Fibroblast of skin of left quadriceps (primary cell): Measurements from ENCODE around the gene SPAG8.

Experiments used
- DNase-seq, 2 experiments: peaks; one replicate each; pipeline ENCODE4 v3.0.0-alpha.2; 2013; ENCODE audit warnings: low read depth in 2 of 2

The SPAG8 gene

DNA sequence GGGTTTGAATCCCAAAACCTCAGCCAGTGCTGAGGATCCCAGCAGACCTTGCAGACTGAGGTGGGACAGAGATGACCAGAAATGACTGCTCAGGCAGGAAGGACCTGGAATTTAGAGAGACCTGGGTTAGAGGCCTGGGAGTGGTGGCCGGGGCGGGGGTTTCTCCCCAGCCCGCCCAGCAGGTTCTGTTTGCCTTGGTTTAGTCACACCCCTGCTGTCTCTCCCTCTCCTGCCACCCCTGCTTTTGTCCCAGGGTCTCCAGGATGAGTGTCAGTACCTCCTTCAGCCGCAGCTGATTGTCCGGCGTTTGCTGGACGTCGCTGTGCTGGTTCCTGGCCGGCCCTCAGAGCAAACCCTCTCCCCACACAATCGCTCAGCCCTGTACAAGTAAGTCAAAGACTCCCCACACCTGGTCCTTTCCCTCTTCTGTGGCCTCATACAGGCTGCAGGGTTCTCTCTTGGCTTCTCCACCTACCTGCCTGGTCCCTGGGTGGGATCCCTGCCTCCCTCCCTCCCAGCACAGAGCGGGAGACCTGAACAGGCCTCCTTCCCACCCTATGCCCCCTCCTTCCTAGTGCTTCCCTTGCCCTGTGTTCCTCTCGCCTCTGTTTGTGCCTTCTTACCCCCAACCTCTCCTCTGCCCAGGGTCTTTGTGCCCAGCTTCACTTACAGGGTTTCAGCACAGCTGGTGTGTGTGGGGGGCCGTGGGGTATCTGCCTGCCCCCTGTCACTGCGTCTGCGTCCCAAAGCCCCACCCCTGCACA, 29.0 kb upstream of the SPAG8 start:
- no peak for DNase-seq

DNA sequence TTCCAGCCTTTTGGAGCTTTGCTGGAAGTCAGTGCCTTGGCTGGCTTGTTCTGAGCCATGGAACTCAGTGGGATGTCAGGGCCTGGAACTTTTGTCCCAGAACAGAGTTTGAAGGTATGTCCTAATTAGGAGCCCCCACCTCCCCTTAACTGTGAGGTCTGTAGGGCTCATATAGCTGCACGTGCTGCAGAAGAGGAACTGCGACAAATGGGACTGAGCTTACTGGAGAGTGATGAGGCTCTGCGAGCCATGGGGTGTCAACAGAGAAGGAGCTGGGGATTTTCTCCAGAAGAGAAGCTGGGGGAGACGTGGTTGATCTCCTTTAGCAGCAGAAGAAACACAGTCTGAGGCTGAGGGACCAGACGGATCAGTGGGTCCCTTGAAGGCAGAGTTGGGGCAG, 27.9 kb upstream of the SPAG8 start:
- no peak for DNase-seq

DNA sequence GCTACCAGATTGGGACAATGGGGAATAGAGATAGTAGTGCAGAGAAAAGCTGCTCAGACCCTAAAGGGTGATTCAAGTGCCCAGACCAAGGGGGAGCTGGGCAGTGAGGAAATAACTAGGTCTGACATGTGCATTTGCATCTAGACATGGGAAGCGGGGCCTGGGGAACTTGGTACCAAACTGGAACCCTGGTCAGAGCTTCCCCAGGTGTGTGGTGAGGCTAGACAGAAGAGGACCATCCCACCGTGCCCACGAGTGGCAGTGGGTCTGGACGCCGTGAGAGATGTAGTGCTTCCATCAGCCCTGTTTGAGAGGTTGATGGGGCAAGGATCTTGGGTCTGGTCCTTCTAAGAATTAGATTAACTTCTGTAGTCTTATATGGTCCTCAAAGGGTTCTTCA, 24.5 kb upstream of the SPAG8 start:
- no peak for DNase-seq

DNA sequence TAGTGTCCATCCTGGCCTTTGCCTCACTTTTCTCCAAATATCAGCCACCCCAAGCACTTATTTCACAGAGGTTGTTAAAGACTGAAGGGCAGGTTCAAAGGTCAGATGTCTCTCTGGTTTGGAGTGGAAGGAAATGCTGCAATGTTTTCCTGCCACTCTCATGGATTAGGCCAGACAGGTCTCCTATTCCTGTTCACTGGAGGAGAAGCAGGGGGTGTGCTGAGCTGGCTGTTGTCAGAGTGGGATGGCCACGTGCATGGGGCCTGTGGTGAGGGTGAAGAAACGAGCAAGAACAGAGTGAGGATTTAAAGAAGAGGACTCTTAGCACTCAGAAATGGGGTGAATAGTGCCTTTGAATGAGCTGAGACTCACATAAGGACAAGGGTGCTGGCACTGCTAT, 23.7 kb upstream of the SPAG8 start:
- no peak for DNase-seq

DNA sequence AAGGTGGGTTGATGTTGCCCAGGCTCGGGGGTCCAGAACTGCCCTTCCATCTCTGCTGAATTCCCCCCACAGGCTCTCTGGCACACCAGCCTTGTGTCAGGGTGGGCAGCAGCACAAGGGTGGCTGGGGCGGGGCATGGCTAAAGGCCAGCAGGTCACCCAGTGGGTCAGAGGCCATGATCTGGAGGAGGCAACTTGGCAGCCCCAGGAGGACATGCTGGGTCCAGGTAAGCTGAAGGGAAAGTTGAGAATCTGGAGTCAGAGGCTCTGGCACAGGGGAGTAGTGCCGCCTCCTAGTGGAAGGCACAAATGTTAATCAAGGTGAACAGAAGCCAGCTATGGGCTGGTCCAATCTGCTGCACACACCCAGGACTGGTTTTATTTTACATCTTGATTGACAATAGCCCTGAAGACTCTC, 23.2 kb upstream of the SPAG8 start:
- DNase-seq = no peak

DNA sequence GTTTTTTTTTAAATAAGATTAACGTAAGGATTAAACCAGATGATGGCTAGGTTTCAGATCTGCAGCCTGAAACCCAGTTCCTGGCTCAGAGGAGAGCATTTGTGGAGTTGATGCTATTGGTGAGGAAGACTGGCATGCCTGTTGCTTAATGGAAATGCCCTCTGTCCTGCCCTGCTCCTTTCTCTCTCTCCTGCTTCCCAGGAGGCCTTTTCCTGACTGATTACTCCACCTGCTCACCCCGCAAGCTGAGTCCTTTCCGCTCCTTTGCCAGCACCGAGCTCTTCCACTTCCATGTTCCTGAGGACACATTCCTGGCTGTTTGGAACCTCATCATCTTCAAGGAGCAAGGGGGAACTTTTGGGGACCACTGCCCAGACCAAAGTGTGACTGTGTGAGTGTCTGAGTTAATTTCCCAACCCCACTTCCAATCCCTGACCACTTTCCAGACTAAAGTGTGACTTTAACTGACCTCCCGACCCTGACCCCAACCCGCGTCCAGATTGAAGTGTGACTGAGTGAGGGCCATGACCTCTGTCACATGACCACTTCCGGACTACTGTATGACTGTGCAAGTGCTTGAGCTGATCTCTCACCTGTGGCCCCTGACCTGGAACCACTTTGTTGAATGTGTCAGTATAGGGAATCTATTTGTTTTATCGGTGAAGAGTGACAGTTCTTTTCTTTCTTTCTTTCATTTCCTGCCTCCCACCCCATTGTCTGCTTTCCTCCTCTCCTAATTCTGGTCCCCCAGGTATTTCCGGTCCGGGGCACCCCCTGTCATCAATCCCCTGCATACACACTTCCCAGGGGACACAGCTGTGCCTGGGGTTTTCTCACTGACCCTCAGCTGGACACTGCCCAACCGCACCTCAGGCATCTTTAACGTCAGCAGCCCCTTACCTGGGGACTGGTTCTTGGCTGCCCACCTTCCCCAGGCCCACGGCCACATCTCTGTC, 22.5 kb upstream of the SPAG8 start:
- DNase-seq = no peak

DNA sequence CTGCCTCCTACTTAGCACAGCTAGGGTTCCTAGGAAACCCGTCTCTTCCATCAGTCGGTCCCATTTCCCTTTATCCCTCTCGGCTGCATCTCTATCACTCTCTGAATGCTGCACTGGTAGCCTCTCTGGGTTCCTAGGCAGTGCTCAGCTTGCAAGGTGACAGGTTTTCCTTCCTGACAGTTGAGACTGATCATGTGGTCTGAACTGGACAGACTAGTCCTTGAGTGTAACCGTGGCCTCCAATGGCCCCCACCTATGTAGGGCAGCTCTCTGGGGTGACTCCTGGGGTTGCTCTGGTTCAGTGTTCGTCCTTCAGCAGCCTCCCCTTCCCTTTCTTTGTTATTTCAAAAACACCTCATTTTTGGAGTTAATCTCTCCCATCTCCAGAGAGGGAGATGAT, 20.8 kb upstream of the SPAG8 start:
- no peak for DNase-seq

DNA sequence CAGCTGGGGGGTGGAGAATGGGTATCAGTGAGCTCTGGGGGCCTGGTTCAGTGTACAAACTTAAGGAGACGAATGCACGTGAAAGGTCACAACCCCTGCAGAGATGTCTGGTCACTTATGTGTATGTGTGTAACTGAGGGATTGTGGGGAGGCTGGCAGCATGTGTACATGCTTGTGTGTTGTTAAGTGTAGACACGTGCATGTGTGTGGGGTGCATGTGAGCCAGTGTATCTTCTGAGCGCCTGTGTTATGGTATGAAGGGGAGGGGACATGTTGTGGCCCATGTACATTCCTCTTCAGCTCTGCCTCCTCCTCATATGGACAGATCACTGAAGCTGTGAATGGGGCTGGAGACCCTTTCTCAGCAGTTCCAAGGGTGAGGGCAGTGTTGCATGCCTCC, 19.0 kb upstream of the SPAG8 start:
- DNase-seq = no peak

DNA sequence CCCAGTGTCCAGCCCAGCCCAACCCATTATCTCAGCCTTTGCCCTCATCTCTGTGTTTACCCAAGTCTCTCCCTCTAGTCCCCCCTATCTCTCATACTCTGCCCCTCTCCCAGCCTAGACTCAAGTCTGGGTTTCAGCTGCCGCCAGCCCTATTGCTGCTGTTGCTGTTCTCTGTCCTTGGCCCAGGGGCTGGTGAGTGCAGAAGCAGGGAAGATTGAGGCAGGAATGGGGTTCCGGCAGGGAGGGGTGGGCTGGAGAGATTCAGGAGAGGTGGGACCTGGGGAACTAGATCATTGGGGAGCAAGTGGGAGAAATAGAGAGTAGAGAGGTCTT, 17.7 kb upstream of the SPAG8 start:
- no peak for DNase-seq

DNA sequence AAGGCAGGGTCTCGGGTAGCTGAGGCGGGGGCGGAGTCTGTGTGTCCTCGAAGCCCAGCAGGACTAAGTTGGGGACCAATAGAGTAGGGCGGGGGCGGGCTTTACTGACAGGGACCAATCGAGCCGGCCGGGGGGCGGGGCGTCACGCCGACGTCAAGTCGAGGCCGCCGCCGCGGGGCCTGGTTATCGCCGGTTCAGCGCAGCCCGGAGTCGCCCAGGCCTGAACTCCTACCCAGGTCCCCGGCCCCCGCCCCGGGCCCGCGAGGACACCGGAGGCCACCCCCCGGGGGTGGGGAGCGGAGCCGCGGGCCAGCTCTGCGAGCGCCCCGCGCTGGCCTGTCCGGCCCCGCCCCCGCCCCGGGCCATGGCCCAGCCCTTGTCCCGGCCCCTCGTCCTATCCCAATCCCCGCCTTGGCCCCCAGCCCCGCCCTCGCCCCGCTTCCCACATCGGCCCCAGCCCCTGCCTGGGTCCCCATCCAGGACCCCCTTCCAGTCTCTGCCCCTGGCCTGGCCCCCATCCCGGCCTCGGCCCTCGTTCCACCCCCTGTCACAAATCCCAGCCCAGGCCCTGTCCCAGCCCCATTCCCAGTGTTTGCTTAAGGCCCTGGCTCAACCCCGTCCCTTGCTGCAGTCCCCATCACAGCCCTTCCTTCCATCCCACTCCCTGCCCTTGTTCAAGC, 17.2 kb upstream of the SPAG8 start, which contains the start of gene TMEM8B:
Gene TMEM8B (plus strand): TSS at position 145 of the 680 bp plus-strand sequence. CDS start 220 bp downstream, at position 365.
- peak; percentile 76 to 79 for DNase-seq

DNA sequence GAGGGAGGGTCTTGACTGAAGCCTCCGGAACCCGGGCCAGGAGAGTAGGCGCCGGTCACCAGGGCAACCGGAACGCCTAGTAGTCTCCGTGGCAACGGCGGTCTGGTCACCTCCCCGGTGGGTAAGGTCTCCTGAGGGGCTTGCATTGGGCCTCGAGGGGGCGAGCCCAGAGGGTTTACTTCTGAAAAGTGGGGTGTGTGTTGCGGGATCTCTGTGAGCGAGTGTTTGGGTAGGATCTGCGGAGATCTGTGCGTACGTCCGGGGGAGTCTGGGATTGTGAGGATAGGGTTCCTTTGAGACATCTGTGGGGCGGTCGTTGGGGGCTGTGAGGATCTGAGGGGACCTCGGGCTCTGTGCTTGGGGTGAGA, 16.6 kb upstream of the SPAG8 start, which contains the start of gene FAM221B:
Gene FAM221B (minus strand): TSS at position 17 of the 368 bp plus-strand sequence. CDS start 2,571 bp downstream, outside the sequence.
- DNase-seq = no peak

DNA sequence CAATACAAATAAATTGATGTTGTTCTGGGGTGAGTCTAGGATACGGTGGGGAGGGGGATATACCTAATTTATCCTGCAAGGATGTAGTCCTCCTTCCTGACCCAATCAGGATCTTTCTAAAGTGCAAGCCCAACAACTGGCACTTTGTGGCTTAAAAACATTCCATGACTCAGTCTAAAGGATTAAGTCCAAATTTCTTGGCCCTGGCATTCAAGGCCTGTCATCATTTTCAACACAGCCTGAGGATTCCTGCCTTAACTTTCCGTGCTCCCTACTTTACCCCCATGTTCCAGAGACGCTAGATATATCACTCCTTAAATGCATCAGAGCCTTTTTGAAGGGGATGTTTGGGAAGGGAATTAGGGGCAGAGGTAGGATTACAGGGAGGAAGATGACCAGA, 15.4 kb upstream of the SPAG8 start:
- peak in 1 of 2 experiments; percentile 32 for DNase-seq

DNA sequence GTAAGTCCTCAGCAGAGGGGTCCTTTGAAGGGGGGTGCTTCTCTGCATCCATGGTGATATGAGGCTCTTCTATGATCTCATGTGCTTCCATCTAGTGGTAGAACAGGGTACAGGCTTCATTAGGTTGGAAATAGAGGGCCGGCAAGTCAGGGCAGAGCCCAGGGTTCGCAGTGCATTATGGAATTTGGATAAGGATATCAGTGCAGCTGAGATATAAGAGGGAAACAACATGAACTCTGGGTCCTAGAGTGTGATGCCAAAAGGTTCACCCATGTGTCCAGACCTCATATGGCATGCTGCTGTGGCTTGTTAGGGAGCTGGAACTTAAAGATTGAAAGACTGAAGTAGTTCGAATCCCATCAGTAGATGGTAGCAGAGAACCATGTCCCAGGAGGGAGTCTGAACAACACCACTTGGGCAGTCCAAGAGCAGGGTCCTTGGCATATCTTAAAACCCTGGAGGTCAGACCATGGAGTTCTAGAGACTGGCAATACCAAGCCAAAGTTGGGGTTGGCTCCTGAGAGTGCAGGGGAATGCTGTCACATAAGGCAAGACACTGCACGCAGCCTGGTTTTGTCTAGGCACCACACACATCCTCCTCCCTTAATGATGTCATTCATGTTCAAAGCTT, 14.1 kb upstream of the SPAG8 start:
- DNase-seq = peak; percentile 34 to 38

DNA sequence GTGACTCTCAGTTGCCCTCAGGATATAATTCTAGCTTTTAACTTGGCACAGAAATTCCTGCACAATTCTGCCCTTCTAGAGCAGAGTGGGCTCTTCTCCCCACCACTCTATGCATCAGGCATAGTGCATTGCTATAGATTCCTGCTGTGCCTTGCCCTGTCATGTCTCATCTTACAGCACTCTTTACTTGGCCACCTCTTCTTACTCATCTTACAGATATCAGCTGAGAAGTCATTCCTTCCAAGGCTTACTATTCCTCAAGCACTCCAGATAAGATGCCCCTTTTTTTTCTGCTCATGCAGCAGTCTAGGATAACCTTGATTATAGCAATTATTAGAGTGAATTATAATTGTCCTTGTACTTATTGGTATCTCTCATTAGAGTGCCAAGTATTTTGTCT, 10.9 kb upstream of the SPAG8 start:
- no peak for DNase-seq

DNA sequence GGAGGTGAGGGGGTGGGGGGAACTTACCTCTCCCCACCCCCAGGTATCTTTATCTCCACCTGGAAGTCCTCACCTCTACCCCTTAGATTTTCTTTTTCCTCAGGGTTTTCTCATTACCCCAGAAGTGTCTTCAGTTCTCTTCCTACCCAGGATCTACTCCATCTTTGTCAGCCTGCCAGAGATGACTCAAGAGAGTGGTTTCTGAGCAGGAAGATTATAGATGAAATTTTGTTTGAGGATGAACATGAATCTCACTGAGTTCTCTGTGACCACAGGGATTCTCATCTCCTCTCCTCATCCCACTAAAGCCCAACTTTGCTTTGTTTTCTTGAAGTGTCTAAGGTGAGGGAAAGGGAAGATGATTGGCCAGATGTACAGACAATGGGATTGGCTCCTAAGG, 8.0 kb upstream of the SPAG8 start:
- DNase-seq = peak; percentile 51 to 55

DNA sequence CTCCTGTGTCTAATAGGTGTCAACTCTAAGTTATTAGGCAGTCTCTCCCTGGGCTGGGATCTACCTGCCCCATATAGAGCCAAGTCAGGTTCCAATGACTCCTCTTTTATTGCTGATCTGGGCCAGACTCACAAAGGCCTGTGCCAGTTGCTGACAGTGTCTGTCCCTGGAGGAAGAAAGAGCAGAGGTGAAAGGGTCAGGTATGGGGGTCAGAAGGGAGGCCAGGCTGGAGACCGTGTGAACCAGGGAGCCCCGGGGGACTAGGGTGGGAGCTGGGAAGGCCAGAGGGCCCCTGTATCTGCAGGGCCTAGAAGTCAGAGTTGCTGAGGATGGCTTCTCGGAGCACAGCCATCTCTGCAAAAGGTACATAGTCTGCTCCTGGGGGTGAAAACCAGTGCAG, 6.3 kb upstream of the SPAG8 start:
- no peak for DNase-seq

DNA sequence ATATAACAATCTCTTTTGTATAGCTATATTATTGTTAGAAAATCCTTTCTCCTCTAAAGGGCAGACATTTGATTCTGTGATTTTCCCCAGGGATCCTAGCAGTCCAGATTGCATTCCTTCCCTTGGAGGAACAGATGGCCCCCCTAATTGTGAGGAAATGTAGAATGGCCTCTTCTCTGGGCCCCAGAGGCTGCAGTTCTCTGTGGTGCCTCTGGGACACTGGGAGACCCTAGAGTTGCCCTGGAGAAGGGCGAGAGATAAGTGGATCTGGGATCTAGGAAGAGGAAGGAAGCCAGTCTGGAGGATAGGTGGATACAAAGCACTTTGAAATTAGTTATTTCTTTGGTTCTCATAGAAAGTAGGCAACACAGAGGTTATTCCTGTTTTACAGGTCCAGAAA, 4.6 kb upstream of the SPAG8 start:
- no peak for DNase-seq

DNA sequence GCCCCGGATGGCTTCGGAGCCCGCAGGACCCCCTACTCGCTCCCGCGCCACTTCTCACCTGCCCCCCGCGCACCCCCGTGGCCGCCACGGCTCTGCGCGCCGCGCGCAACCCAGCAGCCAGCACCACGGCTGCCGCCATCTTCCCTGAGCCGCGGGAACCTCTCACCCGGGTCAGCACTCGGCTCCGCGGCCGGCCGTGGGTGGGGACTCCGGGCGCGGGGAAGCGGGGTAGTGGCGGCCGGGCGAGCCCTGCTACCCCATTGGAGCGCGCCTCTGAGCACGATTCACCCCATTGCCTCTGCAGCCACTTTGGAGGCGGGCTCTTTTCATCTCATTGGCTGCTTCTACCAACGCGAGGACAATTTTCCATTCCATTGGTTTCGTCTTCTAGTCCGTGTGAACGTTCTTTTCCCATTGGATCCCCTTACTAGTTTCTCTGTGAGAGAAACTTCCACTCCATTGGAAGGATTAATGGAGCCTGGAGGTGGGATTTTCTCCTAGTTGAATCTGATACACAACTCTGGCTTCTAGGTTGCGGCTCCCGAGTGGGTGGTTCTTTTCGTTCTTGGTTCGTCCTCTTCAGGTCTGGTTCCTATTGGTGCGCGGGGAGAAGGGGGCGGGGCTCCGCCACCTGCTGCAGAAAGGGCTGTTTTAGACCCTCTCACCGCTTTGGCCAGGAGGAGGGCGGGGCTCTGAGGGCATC, 2.9 kb upstream of the SPAG8 start, which contains the start of gene HINT2:
Gene HINT2 (minus strand): TSS at position 202 of the 703 bp plus-strand sequence. CDS start 63 bp downstream, at position 139.
- DNase-seq = peak; percentile 99

DNA sequence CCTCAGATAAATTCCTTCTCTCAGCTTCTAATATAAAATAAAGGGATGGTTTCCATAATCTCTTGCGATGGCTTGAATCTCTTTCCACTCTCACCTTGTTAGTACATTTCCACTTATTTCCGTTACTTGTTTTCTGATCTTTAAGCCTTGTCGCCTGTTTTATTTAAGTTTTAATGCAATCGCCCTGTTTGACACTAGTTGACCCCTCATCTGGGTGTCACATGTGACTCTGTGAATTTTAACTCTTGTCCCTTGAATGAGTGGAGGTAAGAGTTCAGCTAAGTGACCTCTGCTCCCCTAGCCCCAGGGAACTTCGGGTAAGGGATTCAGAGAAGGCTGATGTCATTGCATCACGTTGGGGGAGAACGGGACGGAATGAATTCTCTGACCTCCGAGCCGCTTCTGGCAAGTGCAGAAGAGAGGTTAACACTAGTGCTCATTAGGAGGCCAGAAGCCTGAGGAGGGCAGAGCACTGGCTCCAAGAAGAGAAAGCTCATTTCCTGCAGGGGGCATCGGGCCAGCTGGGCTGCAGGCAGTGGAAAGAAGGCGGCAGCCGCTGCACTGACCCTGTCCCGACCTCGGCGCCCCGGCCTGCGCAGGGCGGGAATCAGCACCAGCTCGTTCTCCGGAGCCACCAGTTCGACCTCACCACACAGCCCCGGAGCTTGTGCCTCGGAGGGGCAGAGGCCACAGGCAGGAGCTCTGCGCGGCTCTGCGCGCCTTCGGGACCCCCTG, 2.2 kb upstream of the SPAG8 start:
- DNase-seq = no peak

DNA sequence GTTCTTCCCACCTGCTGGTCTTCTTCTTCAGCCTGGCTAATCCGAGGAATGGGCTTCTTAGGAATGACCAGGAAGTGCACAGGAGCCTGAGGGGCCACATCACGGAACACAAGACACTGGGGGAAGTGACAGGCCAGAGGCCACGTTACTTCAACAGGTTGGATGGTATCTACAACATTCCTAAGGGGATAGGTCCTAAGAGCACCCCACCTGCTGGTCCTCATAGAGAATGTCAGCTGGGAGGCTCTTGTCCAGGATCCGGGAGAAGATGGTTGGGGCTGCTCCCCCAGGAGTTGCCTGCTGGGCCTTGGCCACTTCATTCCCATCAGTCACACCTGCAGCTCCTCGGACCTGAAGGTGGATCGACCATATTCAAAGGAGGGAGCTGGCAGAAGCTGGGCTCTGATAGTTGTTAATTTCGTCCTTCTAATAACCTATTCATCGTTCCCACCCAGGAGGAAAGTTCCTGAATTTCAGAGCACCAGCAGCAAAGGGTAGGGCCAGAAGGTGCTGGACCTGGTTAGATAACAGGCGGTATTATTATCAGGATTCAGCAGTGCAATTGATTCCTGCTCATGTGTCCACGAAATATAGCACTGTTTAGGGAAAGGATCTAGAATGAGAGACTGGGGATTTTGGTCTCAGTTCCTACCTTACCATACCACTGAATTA, 1.5 kb upstream of the SPAG8 start:
- DNase-seq = no peak
